Measurements from ENCODE around the gene KIF16B.

DNA sequence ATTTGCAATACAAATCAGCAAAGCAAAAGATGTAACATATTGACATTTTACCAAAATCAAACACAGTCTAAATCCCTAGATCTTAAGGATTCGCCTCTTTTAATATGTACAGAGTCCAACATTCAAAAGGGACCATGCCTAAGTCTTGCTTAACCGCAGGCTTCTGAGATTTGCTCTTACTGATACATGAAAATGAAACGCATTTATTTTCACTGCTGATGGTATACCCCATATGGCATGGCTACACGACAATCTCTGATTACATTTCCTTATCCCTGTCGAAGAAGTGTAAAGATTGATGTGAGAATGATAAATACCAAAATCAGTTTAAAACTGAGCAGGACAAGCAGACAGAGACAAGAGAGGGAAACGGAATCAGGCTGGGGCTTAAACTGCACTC is 75.4 kb downstream of the KIF16B start:
- no peak for TF ChIP-seq CTCF (IDR thresholded peaks at IDR 0.05 in 2 of 3, conservative IDR thresholded peaks at IDR 0.05 in 1 of 3; ENCODE audit: insufficient read depth in 2 of 3, low read depth in 1 of 3, low read length in 3 of 3)
- no peak for TF ChIP-seq CTBP1 (IDR thresholded peaks at IDR 0.05; ENCODE audit: borderline replicate concordance)
- no peak for TF ChIP-seq FOXJ2 (tag; IDR thresholded peaks at IDR 0.05)
- no peak for TF ChIP-seq HNRNPLL (IDR thresholded peaks at IDR 0.05; ENCODE audit: low read depth, low read length, poor library complexity, severe bottlenecking)
- TF ChIP-seq, protein P1, sequence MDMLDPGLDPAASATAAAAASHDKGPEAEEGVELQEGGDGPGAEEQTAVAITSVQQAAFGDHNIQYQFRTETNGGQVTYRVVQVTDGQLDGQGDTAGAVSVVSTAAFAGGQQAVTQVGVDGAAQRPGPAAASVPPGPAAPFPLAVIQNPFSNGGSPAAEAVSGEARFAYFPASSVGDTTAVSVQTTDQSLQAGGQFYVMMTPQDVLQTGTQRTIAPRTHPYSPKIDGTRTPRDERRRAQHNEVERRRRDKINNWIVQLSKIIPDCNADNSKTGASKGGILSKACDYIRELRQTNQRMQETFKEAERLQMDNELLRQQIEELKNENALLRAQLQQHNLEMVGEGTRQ (CRISPR knock-in tag; IDR thresholded peaks at IDR 0.05), result no peak
- TF ChIP-seq RBBP5 (IDR thresholded peaks at IDR 0.05; ENCODE audit: borderline replicate concordance, insufficient read depth, low read length, poor library complexity, severe bottlenecking), result no peak
